Vagina (tissue), 2 donors: ENCODE data around the gene OPRL1.

Experiments used
- POLR2AphosphoS5 ChIP-seq, 2 donors: sonication (generic); formaldehyde crosslinking; IDR thresholded peaks; one replicate each; pipeline ENCODE4 v1.9.0; 2017; ENCODE audit warnings: antibody characterized with exemption in 2 of 2, mild to moderate bottlenecking in 2 of 2, low read depth in 1 of 2; ENCODE audit not compliant: insufficient read depth in 1 of 2
- TF ChIP-seq, protein P1 (sequence below), 3 experiments: fragments of 450-650 bp in 2 of 3; fragments of 200-600 bp in 1 of 3; sonication (generic) in 1 of 3; IDR thresholded peaks; one replicate each; pipeline ENCODE4 v1.5.1; 2017 to 2019; ENCODE audit warnings: antibody characterized with exemption in 3 of 3, mild to moderate bottlenecking in 2 of 3, moderate library complexity in 2 of 3

DNA sequence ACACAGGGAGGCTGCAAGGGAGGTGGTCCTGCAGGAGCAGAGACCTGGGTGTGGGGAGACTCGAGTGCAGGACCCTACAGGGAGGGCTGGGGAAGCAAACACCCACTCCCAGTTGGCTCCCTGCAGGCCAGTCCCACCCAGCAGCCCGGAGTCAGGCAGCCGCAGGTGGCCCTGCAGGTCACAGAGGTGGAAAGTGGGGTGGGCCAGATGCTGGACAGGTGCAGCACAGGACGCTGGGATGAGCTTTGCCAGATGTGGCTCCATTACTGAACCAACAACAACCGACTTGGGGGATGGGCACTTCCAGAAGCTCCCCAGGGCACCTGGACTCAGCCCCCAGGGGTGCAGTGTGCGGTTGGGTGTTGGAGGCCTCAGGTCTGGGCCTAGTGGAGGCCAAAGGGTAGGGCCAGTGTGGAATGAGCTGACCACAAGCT is 57.7 kb downstream of the OPRL1 start:
- no peak for TF ChIP-seq POLR2AphosphoS5 (IDR thresholded peaks at IDR 0.05; ENCODE audit: insufficient read depth in 1 of 2, low read depth in 1 of 2)
- TF ChIP-seq, protein P1, sequence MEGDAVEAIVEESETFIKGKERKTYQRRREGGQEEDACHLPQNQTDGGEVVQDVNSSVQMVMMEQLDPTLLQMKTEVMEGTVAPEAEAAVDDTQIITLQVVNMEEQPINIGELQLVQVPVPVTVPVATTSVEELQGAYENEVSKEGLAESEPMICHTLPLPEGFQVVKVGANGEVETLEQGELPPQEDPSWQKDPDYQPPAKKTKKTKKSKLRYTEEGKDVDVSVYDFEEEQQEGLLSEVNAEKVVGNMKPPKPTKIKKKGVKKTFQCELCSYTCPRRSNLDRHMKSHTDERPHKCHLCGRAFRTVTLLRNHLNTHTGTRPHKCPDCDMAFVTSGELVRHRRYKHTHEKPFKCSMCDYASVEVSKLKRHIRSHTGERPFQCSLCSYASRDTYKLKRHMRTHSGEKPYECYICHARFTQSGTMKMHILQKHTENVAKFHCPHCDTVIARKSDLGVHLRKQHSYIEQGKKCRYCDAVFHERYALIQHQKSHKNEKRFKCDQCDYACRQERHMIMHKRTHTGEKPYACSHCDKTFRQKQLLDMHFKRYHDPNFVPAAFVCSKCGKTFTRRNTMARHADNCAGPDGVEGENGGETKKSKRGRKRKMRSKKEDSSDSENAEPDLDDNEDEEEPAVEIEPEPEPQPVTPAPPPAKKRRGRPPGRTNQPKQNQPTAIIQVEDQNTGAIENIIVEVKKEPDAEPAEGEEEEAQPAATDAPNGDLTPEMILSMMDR (IDR thresholded peaks at IDR 0.05), result no peak
